SHP77 (cell line): ENCODE measurements around the gene AFTPH.

ENCODE experiments used
- DNase-seq, 2 experiments: peaks; one replicate each; lab custom pipeline; 2025; lab: John Stamatoyannopoulos, UW

Gene AFTPH

DNA sequence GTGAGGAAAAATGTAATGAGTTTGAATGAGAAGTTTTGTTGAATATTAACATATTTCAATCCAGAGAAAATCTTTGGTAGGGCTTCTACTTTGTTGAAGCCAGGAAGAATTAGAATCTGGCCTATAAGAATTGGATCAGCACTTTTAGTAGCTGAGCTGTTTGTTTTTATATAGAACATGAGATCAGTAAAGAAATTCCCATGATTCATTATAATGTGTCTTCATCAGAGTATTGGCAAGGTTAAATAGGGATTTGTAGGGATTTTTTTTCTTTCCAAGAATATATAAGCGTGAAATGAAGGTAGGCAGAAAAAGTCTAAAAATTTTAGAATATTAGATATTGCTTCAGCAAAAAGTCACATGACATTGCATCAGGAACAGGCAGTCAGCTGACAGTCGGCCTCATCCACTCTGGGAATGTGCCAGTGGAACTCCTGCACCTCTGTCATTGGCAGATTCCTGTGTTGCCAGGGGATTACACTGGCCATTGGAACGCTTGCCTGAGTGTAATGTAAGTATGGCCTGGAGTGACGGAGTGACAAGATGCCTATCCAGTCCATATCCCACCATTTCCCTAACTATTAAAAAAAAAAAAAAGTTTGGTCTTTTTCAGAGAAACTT lies 69.0 kb downstream of the AFTPH start:
- DNase-seq = no peak

DNA sequence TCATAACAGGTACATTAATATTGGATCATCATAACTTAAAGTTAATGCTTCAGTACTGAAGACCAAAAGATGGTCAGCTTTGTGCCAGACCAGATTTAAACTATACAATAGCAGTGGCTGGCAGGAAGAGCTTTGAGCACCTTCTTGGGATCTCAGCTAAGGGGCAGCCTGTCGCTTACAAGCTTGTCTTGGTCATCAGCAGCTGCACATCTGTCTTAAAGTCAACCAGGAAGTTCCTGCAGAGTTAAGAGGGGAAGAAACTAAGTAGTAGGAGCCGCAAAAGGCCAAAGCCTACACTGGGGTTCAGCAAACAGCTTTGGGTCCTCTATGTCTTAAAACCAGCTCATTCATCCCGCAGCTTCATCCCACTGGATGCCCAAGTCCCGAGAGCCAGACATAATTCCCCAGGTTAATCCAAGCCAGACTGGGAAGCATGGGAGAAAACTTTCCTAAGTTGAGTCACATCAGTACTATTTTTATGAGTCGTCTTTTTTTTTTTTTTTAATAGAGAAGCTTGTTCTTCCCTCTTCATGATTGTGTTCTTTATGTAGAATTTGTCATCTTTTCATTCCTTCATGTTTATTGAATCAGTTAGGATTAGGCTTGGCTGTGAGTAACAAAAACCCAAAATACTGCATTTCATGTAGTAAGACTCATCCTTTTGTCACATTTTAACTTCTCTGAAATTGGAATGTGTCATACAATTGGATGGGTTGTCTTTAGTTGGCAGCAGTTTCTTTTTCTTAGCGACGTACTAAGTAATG lies 70.3 kb downstream of the AFTPH start:
- no peak for DNase-seq

DNA sequence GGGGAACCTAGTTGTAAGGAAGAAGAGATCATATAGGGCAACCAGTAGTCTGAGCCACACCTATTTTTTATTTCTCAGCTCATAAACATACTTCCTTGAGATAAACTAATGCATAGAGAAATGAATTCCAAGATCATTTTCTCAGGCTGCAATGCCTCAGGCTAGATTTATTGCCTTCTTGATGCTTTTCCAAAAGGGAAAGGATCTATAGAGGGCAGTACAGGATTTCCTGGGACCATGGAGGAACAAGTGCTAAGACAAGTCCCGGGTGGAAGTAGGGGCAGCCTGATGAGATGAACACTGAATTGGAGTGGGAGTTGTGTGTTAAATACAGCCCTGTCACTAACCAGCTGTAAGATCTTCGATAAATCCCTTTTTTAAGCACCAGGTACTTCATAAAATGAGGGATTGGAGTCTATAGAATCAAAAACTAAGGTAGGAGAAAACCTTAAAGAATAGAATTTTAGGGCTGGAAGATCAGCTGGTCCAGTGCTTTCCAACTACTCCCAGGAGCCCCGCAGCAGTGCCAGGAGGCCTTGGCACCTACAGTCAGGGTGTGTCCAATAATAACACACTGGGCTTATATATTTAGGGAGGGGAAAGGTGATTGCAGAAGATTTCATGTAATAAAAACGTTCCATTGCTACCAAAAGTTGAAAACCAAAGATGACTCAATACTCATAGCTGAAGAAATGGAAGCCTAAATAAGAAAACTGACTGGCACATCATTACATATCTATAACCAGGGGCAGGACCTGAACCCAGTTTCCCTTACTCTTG lies 71.5 kb downstream of the AFTPH start:
- DNase-seq = peak; percentile 19 to 36

DNA sequence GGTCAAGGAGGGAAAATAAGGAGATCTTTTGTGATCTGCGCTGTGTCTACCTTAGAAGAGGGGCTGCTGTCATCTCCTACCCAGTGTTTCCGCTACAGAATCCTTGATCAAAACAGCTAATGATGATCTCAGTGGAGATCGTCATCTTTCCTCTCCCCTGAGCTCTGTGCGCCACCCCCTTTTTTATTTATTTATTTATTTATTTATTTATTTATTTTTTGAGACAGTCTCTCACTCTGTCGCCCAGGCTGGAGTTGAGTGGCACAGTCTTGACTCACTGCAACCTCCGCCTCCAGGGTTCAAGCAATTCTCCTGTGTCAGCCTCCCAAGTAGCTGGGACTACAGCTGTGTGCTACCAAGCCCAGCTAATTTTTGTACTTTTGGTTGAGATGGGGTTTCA lies 74.1 kb downstream of the AFTPH start:
- DNase-seq = no peak

DNA sequence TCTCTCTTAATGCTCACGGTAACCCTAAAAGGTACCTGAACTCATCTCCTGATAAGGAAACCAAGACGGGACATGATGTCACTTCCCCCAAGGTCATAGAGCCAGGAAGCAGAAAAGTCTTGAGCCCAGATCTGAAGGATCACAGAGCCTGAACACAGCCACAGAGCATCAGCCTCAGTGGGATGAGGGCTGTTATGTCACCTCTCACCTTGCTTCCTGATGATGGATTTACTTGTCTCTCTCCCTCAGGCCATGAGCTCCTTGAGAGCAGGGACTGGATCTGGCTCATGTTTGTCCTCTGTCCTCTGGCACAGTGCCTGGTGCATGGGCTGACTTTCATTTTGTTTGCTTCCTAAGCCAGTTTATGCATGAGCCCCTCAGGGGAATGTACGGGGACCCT lies 75.3 kb downstream of the AFTPH start:
- peak; percentile 11 to 12 for DNase-seq

DNA sequence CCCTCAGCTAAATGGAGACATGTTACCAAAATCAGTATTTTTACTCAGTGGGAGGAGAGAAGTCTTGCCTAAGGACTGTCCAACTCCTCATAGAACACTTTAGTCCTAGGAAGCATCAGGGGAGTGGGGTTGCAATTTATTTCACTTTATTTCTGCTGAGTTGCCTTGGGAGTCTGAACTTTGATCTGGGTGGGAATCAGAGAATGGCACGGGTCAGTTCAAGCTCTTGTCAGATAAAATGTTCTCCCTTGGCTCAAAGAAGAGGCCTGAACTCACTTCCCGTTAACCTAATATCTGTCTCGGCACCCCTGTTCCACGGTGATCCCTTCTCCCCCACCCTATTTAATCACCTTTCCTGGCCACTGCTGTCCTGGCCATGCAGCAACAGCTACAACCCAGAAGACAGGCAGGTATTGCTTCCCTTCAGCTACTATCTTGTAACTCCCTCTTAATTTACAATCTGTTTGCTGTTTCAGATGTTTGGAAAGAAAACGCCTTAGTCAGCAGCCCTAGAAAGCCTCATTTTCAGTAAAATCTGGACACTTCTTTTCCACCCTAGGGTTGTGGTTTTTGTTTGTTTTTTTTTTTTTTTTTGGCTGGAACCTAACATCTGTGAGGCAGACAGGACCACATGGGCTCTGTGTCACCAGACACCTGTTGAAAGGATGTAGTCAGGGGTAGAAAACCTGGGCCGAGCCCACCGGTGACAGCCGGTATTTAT lies 77.1 kb downstream of the AFTPH start:
- no peak for DNase-seq

DNA sequence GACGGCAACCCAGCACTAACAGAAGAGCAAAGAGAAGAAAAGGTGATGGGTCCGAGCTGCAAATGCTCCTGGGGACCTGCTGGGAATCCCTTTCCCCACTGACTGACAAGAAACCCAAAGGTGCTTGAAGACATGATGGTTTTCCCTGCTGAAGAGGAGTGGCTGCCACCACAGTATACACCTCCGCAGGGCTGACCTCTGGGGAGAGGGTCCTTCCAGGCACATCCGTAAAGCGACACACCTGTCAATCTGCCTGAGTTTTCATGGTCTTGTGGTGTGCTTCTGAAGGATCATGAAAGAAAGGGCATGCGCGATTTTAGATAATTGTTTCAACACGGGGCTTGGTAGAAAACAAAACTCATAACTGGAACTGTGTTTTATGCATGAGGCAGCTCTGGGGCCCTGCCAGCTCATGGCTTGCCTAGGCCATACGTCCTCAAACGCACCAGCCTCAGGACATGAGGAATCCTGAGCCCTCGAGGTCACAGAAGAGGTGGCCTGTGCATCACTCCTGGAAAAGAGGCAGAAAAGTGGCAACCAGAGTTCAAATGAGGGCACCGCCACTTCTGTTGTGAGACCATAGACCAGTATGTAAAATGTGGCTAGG lies 77.8 kb downstream of the AFTPH start:
- DNase-seq = no peak

DNA sequence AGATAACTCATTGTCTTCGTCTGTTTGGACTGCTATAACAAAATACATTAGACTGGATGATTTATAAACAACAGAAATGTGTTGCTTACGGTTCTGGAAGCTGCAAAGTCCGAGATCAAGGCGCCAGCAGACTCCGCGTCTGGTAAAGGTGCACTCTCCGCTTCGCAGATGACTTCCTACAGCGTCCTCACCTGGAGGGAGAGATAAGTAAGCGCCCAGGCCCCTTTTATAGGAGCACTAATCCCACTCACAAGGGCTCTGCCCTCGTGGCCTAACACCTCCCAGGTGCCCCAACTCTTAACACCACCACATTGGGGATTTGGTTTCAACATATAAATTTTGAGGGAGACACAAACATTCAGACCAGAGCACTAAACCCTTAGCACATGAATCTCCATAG lies 78.3 kb downstream of the AFTPH start:
- DNase-seq = no peak

DNA sequence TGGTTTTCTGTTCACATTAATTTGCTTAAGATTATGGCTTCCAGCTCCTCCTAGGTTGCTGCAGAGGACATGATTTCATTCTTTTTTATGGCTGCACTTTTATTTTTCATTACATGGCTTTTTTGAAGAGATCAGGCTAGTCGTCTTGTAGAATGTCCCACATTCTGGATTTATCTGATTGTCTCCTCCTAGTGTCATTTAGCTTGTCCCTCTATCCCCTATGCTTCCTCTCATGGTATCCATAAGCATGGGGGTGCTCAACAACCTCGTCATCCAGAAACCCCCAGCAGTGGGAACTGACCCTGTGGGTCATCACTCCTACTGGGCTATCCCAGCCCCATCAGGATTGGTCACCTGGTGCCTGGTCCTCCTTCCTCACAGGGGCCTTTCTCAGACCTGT lies 80.0 kb downstream of the AFTPH start:
- DNase-seq = no peak

DNA sequence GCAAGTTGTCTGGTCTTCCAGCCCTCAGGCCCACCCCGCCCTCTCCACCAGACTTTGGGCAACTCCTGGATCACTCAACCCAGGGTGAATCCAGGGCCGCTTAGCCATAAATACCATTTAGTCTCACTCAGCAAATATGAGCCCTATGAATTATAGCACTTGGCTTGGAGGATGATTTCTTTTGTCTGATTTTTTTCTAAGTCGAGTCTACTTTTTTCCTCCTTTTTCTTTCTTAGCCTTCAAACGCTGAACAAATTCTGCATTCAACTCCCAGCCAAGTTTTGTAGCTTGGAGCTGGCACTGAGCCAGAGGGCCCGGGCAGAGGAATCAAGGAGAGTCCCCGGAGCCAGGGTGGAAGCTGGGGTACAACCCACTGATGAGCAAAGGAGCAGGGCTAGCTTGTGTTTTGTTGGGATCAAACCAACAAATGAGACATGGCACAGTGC lies 80.9 kb downstream of the AFTPH start:
- DNase-seq = no peak

DNA sequence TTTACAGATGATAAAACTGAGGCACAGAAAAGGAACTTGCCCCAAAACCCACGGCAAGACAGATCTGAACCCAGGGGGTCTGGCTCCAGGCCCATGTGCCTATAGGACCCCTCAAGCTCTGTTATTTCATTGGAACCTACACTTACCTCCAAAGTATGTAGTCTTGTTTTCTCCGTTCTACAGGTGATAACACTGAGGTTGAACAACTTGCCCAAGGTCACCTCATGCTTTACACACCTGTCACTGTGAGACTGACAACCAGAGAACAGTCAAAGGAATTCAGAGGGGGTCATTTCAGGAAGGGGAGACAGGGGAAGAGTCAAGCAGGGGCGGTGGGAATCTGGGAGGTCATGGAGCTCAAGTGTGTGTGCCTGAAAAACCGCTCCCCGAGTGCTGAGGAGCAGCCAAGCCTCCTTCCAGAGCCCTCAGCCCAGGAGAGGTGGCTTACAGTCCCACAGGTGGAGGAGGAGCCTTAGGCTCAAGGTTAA lies 81.9 kb downstream of the AFTPH start:
- DNase-seq = no peak

DNA sequence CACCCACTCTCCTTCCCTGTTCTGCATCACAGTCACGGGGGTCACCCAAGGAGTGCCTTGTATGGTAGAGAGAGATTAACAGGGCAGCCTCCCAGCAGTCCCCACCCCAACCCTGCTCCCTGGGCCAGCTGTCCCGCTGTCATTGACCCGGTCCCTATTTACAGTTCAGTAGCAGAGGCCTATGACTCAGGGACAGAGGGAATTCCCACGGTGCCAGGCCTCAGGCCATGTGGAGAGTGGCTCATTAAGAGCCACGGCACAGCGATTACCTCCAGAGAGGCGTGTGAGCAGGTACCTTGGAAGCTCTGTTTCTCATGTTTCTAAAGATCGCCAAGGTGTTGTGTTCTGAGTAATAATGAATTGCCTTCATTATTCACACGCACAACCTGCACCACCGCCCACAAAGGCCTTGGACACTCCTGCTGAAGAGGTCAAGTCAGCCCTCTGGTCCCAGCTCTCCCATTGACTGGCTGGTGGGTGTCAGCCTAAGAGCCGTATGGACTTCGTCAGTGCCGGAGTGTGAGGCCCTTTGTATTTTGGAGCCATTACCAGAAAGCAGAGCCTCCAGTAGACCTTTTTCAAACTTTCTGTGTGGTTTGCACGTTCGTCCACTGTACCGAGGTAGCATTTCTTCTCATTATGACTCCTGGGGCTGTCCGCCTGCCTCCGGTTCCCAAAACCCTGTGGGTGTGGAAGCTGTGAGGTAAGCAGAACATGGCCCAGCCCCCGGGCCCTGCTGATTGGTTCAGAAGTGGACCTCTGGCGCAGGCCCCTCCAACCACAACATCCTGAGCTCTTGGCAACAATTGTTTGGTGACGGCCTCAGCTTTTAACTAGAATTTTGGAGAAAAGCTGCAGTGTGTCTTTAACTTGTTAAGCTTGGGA lies 82.6 kb downstream of the AFTPH start:
- no peak for DNase-seq

DNA sequence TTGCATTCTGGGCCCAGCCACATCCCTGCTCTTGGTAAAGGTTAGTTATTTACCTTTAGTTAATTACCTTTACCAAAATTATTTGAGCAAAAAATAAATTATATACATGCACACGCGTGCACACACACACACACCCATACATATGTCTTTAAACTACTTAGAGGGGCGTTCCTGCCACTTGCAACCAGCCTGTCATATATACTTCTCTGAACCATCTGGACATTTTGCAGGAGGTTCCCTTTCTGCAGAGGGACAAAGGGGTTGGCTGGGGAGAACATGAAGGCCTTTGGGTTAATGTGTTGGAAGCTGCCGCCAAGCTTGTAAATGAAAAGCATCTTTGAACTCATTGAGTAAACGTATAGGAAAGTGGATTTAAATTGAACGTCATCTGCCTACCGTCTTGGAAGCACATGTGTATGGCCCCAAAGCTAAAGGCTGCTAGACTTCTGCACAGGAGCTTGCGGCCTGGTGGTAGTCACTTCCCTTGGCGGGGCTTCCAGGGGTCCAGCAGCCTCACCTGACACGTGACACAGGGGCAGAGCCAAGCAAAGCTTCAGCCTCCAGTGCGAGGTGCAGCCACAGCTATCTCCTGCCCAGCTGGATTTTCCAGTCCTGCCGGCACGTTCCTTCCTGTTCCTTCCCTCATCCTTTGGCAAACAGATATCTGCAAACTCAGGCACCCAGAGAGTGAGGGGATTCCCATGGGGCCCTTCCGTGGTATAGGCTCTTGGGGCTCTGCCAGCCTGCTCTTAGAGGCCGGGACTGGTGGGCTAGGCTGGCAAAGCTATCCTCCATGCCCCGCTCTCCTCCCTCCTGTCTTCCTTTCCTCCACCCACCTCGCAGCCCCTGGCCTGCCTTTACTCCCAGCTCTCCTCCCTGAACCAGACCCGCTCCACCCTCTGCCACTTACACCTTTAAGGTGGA lies 83.5 kb downstream of the AFTPH start:
- no peak for DNase-seq

DNA sequence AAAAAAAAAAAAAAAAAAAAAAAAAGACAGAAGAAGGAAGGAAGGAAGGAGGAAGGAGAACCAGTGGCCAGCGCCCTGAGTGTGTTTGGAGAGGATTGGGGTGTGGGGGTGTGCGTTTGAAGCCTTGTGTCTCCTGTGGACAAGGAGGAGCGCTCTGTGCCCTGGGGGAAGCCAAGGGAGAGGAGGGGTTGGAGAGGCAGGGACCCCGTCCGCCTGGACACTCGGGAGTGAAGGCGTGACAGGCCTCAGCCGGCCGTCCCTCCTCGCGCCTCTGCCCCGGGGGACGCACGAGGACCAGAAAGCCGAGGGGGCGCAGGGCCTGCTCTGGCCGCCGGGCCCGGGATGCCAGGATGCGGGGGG lies 84.7 kb downstream of the AFTPH start:
- no peak for DNase-seq

DNA sequence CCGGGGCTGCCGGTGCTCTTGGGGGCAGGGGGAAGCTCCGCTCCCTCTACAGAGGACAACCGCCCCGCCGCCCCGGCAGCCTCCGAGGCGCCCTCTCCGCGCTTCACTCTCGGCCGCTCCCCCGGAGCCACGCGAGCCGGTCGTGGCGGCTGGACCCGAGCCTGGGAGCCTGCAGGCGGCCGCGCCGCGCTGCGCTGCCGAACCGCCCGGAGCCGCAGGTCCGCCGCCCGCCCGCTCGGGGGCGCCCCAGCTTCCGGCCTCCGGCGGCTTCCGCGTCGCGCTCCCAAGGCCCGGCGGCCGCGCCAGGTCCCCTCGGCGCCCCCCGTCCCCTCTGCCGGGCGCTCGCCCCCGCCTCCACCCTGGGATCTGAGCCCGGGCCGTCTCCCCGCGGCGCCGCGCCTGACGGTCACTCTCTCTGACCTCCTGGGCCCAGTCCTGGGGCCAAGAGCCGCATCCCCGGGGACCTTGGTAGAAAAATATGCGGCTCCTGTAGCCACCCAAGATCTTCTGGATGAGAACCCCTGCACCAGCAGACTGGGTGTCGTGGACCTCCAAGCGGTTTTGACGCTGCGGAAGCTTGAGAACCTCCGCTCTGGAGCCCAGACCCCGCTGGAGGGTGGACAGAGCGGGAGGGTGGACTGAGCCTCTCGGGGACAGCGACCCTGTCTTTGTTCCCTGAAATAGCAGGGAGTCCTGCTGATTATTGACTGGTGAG lies 85.3 kb downstream of the AFTPH start:
- DNase-seq = no peak

DNA sequence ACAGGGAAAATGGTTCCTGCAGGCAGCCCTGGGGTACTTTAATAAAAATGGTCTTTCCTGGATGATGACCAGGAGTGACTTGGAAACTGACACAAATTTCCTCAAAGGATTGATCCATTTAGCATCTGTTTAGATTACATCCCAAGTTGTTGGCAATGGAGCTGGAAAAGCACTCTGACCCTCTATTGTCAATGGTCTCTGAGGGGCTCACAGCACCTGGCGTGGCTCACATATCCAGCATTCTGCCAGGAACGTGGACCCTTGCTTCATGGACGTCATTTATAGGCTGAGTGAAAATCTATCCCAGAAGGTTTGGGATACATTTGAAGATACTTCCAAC lies 85.8 kb downstream of the AFTPH start:
- no peak for DNase-seq

DNA sequence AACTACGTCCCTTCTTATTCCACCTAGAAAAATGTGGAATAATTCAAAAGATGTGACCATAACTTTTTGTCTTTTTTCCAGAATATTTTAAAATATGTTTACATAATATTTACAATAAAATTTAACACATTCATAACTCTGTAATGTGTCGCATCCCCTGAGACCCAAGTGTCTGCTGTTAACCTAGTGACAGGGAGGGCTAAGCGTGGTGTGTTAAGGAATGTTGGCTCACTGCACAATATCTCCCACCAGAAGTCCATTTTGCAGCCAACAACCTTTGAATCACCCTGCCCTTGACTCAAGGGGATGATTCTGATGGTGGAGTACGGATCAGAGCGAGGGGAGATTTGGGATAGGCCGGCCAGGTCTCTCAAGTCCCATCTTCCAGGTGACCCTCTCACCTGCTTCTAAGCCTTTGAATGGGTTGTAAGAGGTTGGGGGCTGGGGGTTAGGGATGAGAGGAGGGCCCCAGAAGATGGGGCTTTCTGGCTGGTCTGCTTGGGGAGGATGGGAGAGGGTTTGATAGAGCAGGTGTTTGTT lies 86.3 kb downstream of the AFTPH start:
- no peak for DNase-seq

DNA sequence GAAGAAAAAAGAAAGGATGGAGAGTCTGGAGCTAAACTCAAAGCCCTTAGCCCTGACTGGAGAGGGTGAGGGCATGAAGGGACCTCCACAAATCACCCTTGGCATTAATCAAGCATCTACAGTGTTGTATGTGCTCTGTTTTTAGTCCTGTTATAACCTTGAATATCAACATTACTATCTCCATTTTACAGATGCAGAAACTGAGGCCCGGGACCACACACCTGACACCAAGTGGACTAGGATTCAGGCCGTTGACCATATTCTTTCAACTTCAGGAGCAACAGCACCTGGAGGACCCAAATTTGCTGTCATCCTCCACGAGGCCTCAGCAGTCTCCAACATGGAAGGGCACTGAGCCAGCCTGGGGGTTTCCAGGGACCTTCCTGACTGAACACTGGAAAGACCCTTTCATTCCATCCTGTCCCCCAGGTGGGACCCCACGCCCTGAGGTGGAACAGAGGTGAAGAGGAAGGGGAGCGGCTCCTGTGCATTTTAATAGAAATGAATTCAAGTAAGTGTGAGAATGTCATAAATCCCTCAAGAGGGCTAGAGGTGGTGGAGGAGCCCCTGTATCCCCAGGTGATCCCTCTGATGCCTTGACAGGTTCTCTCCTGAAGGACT lies 88.6 kb downstream of the AFTPH start:
- no peak for DNase-seq
